Measurements from ENCODE around the gene CCDC85C.

Gene CCDC85C

DNA sequence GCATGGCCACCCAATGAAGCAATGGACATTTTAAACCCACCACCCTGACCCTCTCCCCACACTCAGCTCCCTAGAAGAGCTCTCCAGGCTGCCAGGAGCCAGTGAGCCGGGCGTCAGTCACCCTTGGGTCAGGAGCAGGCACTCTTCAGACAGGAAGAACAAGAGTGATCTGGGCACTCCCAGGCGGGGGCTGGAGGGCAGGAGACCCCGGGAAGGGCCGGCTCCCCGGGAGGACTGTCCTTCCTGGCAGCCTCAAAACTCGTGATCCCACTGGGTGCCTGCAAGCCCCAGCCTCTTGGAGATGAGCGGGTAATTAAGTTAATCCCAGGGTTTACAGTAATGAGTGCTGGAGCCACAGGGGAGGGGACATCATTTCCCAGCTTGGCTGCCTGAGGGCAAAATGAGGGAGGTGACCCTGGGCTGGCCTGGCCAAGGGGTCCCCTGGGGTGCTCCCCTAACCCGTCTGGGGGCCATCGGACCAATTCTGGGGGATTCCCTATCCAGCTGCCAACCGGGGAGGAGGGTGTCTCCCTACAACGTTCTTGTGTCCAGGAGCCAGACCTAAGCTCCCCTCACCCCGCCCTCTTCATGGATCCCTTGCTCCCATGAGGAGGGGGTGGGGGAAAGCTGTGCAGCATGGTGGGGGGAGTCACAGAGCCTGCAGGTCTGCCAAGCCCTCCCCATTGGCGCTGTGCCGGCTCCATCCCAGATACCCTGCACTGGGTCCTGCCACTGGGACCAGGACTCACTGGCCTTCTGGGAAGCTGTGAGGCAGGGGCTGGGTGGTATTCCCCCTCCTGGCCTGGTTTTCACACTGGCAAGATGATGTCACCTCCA is 63.6 kb downstream of the CCDC85C start:
- no peak for DNase-seq (ENCODE audit: low read depth in 2 of 2)

DNA sequence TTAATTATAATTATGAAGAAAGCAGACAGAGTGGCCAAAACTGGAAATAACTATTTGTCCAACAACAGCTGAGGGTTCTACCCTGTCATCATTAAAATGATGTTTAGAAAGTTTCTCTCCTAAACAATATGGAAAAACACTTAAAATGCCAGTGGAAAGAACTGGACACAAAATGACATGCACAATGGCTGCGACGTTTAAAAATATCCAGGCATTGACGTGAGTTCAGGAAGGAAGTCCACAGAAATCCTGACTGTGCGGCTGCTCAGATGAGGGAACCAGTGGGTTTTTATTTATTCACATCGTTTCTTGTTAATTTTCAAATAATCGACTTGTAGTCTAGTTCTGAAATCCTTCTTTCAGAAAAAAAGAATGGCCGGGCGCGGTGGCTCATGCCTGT is 64.5 kb downstream of the CCDC85C start:
- DNase-seq (ENCODE audit: low read depth in 2 of 2) = no peak

DNA sequence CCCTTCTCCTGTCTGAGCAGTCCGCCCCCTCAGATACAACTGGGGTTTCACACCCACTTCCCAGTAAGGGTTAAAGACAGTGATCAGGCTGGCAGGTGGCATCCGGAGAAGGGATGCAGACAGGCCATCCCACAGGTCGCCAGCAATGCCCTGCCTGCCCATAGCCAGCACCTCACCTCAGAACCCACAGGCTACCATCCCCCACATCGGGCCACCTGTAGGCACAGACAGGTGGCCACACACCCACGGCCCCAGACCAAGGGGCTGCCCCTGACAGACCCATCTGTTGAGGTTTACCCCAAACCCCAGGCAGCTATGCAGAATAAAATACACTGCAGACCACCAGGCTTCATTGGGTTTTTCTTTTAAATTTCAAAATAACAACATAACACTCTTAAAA is 65.3 kb downstream of the CCDC85C start:
- no peak for DNase-seq (ENCODE audit: low read depth in 2 of 2)

DNA sequence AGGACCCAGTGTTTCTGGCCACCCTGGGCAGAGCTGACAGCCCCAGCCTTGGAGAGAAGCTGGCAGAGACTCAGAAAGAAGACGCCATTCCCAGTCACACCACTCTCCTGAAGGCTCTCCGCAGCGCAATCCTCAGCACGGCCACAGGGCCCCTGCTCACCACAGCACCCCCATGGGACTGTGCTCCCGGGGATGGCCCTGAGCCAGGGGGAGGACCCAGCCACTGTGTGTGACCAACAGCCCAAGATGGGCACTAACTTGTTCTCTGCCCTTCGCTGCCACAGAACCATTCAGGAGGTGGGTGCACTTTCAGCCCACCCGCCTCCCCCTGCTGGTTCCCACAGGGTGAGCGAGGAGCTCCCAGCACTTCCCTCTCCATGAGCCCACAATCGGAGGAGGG is 65.7 kb downstream of the CCDC85C start:
- no peak for DNase-seq (ENCODE audit: low read depth in 2 of 2)

DNA sequence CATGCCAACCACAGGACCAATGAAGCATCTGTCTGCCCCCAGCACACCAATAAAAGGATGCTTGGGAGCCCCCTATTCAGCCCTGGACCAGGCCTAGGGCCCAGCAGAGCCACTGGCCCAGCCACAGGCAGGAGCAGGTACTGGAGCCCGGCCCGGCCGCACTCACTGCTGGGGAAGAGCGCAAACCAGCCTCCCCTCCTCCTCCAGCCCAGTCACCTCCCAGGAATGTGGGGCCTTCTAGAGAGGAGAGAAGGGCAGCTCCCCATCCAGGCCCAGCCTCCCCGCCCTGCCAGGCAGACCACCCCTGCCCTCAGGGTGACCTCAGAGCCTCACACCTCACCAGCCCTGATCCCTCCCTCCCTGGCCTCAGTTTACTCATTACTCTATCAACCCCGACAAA is 66.6 kb downstream of the CCDC85C start:
- no peak for DNase-seq (ENCODE audit: low read depth in 2 of 2)

DNA sequence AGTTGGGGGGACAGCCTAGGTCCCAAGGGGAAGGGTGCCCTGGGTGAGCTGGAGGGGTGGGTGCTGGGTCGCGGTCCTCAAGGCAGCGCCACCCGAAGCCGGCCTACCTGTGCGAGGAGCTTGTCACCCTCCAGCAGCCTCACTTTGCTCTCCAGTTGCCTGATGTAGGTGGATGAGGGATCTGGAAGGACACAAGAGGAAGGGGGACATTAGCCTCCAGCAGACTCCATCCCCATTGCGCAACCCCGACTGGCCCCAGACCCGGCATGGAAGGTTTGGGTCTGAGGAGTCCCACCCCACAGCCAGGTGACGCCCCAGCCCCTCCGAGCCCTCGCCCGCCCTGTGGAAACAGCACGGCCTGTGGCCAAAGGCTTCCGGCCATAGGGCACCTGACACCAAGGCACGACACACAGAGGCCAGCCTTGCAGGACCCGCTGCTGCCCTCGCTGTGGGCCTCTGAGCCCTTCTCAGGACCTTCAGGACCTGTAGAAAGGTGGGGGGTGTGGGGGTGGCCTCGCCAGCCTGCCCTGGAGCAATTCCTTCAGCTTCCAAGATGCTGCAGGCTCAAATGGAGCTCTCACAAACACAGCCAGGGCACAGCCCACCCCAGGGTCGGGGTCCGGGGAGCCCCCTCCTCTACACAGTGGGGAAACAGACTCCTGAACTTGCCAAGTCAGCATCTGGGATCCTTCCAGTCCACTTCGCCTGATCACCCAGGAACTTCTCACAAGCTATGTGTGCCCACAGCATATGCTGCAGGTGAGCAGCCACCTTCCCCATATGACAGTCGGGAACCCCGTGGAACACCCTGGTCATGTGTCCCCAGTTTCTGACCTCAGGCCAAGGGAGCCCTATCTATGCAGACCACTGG is 67.9 kb downstream of the CCDC85C start:
- DNase-seq (ENCODE audit: low read depth in 2 of 2) = no peak

DNA sequence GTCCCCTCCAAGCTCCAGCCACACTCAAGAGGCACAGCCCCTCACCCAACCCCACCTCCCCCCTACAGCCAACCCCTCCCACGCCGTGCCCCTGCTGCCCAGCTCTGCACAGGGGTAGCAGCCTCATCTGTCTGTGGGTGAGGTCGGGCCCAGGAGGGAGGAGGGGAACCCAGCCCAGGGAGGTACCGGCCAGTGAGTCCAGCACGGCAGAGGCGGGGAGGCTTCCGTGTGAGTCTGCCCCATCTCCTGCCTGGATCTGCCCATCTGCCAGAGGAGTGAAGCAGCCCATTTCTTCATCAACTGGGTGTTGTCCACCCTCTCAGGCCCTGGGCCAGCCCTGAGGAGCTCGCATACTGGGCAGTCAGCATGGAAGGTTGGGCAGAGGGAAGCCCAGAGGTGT is 68.6 kb downstream of the CCDC85C start:
- DNase-seq (ENCODE audit: low read depth in 2 of 2) = no peak

DNA sequence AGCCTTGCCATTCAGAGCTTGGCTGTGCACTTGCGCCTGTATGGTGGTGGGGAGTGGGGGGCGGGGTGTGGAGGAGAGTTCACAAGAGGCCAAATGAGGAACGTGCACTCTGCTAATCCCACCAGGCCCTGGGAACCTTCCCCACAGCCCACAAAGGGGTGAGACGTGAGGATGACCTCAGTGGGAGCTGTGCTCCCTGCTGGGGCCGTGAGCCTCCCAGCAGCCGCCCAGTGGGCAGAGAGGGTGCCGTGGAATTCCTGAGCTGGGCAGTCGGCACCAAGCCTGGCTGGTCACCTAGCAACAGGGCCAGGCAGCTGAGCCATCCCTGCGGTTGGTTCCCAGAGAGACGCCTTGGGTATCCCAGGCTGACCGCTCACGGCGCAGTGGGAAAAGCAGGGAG is 69.1 kb downstream of the CCDC85C start:
- DNase-seq (ENCODE audit: low read depth in 2 of 2) = no peak

DNA sequence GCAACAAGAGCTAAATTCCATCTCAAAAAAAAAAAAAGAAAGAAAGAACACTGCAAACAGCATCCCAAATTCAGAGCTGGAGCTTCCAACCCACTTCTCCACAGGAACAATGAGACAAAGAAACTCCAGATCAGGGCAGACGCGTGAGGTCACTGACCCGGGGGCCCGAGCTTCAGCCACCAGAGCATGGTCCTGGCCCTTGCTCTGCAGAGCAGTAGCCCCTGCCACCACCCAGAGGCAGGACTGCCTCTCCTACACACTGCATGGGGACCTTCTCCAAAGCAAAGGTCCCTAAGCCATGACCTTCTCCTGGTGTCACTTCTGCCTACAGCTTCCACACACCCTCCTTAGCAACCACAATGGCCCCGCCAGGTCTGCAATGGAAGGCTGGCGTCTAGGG is 69.7 kb downstream of the CCDC85C start:
- DNase-seq (ENCODE audit: low read depth in 2 of 2) = no peak

DNA sequence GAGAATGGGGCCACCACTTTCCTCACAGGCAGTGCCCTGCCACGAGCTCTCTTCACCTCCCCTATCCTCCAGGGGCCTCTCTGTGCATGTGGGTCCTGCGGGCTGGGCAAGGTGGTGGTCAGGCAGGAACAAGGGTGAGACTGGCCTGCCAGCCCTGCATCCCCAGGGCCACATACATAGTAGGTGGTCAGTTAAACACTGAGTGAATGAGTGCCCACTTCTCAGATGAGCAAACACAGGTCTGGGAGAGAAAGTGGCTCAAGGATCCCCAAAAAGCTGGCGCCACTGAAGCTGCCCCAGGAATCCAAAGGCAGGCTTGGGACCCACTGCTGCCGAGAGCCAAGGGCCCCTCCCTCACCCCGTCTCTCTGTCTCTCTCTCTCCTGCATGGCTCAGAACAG is 71.7 kb downstream of the CCDC85C start:
- DNase-seq (ENCODE audit: low read depth in 2 of 2) = no peak

DNA sequence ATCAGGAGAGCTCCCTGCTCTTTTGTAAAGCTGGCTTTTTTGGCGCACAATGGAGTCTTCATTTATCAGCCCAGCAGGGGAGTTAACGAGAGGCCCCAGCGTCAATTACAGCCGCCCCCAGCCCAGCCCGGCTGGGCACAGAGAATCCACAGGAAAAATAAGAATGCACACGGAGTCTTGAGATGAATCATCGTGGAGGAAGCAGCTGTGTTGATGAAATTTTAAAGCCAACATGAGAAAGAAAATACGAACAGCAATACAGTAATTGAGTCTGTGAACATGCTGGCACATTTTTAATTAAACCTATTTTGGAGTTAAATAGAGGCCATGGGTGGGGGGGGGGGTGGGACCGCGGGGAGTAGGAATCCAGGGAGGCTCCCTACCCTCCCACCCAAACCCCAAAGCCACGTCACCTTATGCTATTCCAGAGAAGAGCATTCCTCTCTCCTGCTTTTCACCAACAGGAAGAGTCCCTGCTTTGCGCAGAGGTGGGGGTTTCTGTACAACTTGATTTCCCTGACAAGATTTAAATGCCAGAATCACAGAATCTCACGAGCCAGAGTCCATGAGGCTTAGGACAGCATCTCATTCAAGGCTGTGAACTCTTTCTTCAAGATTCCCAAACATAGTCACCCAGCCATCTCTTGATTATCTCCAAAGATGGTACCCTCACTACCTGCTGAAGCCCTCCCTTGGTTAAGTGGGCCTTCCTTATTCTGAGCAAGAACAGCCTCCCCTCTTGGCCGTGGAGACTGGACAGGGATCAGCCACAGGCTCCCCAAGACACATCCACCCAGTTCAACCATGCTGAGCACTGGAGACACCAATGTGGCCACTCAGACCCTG is 72.5 kb downstream of the CCDC85C start:
- no peak for DNase-seq (ENCODE audit: low read depth in 2 of 2)

DNA sequence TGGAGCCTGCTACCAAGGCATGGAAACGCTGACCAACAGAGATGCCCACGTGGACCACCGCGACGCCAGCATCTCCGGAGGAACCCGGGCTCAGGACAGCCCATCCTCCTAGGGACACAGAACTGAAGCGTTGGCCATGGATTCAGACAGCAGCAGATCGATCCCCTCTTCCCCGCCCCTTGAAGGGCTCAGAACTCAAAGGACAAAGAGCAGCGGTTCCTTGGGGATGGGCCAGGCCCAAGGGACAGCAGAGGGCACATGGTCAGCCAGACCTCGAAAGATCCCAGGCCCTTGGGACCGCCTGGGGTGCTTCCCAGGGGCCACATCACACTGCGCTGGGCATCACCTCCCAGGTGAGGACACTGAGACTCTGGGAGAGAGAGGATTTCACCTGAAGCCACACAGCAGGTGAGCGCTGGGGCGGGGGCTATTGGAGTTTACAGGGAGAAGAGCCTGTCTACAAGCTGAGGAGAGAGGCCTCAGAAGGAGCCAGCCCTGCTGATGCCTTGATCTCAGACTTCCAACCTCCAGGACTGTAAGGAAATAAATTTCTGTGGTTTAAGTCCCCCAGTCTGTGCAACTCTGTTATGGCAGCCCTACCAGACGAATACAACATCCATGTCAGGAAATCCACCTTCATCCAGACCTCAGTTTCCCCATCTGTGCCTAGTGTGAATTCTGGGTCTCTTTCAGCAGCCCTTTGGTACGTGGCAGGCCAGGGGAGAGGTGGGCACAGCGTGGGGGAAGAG is 73.4 kb downstream of the CCDC85C start:
- no peak for DNase-seq (ENCODE audit: low read depth in 2 of 2)

DNA sequence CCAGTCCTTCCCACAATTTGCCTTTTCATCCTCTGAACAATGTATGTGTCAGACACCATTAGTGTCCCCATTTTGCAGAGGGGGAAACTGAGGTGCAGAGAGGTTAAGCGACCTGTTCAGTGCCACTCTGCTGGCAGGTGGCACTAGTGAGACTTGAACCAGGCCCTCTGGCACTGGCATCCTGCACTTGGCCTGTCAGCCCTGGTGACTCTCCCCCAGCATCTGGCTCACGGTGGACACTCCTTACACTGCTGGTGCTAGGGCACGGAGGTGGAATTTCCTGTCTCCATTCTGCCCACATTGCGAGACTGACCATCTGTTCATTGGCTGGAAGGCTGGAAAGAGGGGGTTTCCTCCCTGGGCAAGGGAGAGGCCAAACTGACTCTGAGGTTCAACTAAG is 74.1 kb downstream of the CCDC85C start:
- DNase-seq (ENCODE audit: low read depth in 2 of 2) = no peak

DNA sequence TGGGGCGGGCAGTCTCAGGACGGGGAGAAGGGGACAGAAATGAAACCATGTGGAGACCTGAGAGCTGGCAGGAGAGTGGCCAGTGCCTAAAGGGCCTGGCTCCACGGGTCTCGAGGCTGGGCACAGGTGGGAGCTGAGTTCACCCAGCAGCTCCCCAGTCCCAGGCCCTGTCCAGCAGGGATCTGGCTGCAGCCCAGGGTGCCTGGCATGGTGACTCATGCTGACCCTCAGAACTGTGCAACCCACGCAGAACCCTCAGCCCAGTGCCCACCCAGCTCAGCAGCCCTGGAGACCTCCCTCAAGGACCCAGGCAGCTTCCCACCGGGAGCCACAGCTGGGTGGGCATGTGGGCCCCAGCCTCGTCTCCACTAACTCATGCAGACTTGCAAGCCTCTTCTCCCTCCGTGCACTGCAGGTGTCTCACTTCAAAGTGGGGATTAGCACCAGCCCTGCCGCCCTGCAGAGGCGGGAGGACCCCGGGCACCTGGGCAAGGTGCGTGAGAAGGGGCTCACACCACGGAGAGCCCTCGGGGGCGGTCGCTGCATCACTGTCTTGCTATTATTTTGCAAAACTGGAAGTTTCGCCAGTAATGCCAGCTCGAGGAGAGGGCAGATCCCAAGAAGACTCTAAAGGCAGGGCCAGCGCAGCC is 76.5 kb downstream of the CCDC85C start:
- DNase-seq (ENCODE audit: low read depth in 2 of 2) = no peak

DNA sequence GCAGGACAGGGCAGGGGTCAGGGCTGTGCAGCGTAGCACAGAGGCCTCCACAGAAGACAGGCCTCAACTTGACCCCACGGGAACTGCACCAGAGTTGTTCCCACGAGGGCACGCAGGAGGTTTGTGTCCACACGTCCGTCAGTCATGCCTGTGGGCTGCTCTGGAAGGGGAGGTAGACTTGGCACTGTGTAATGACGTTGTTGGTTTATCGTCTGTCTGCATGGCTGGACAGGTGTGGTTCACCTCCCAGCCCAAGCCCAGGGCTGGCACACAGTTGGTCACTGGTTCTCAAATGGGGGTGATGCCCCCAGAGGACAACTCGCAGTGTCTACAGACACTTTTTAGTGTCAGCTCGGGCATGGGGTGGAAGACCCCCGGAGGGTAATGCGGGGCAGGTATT is 77.0 kb downstream of the CCDC85C start:
- no peak for DNase-seq (ENCODE audit: low read depth in 2 of 2)

DNA sequence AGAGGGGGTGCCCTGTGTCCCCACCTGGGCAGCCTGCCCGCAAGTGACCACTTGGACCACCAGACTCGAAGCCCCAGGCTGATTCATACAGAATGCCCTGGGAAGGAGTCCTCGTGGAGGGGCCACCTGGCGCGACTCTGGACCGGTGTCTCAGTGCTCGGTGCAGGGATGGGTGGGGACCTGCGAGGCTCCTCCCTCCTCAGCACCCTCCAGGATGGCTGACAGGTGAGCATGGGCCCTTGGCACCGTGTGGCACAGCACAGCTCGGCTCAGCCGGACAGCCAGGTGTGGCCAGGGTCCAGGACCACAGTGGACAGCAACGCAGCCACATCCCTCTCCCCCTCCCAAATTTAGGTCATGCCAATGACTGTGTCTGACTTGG is 78.3 kb downstream of the CCDC85C start:
- no peak for DNase-seq (ENCODE audit: low read depth in 2 of 2)

DNA sequence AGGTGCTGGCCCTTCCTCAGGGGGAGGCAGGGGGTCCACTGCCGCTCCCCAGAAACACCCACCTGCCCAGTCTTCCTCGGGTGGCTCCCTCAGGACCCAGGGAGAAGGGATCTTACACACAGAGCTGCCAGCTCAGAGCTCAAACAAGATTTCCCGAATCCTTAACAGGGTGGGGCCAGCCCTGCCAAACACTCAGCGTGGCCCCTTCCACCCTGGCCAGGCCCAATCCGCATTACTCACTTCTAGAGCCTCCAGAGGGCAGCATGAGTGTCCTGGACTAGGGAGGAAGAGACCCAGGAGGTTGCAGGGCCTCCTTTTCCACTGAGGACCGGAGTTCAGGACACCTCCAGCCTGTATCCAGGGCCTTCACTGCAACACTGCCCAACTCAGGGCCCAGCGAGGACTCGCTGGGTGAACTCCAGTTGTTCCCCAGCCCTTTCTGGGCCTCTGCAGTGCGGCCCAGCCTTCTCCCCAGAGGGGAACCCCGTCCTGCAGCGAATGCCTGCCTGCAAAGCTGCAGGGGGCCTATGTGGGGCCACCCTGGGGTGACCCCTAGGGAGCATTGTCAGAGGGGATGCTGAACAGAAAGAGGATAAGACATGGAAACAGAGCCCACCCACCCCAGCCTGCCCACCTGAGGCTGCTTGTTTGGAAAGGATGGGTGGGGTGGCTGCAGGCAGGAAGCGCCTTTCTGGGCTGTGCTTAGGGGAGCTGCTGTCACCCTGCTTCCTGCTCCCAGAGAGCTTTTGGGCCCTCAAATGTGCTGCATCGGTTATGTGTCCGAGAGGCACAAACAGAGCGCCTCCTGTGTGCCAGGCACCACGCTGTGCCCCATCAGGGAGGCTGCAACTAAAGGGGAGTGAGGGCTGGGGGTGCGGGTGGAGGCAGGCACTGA is 79.0 kb downstream of the CCDC85C start:
- no peak for DNase-seq (ENCODE audit: low read depth in 2 of 2)

DNA sequence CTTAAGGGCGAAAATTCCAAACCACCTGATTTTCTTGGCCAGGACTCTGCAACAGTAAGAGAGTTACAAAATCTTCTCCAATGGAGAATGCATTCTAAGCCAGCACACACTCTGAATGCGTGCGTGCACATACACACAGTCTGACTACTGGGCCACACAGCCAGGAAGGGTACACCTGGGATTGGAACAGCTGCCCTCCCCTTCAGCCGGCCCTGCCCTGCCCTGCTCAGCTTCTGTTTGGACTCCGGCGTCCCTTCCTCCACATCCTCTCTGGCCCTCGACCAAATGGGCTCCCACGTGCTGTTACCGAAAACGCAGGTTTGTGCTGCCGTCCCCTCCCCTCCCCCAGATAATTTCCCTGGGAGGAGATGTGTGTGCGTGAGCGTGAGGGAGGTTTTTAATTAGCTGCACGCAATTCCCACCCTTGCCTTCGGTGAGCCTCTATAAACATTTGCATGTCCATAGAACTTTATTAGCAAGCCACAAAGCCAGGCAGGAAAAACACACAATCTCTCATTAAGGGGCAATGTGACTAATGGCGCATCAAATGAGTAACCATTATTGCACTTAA is 79.8 kb downstream of the CCDC85C start:
- DNase-seq (ENCODE audit: low read depth in 2 of 2) = no peak

DNA sequence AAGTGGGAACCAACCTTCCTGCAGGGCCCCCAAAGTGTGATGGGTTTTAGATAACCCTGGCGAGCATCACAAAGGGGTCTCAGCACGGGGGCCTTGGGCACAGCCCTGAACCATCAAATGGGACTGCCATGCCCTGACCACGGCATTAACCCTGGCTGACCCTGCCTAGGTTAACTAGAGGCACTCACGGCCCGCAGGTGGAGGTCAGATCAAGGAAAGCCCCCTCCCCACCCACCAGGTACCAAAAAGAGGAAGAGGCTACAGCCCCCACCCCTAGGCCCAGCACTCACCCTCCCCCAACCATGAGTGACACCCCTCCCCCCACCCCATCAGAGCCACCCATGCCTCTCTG is 80.3 kb downstream of the CCDC85C start:
- DNase-seq (ENCODE audit: low read depth in 2 of 2) = no peak

All from stimulated activated CD4-positive, alpha-beta T cell treated with anti-CD3 and anti-CD28 coated beads, Interleukin-1b, Interleukin-23, amount 100 ng/mL, for 4 hours (primary cell).